GM21360 (cell line): Measurements from ENCODE around the gene TTC19.
A peak's percentile ranks its signal among the peaks of the same experiment; 100 is the strongest.
"Not testable (repeated sequence)": the region's sequence is repeated elsewhere in the genome, so short reads cannot be mapped to it uniquely, and the experiment has no call there.

Experiments used
- ATAC-seq: cut with Tn5 transposase; IDR thresholded peaks from one replicate; pipeline ENCODE4 v1.9.1; 2021; ENCODE audit warnings: mild to moderate bottlenecking, moderate library complexity; ENCODE audit not compliant: unreplicated experiment

TTC19 gene

DNA sequence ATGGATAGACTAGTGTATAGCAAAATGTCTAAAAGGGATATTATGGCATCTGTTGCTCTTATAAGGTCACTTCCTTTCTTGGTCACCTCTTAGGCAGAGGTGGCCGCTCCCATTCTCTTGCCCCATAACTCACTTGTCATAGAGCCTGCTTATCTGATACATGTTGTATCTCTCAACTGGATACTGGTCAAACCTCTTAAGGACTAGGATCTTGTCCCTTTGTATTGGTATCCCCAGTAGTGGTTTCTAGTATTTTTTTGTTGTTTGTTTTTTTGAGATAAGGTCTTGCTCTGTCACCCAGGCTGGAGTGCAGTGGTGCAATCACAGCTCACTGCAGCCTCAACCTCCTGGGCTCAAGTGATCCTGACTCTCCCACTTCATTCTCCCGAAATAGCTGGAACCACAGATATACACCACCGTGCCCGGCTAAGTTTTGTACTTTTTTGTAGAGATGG is 27.1 kb upstream of the TTC19 start:
- ATAC-seq, result no peak

DNA sequence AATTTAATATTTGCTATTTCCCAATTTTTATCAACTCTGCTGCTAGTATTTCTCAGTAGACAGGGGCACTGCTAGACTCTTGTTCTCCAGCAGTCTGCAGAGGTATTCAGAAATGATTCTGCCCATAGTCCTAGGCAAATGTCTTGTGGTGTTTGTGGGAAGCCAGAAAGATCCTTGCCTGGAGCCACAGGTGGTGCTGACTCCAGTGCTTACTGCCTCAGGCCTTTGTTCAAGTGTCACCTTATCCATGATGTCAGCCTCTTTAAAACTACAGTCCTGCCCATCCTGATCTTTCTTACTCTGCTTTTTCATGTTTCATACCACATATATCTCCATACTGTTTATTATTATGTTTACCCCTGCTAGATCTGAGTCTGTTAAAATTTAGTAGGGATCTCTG is 26.6 kb upstream of the TTC19 start:
- no peak for ATAC-seq

DNA sequence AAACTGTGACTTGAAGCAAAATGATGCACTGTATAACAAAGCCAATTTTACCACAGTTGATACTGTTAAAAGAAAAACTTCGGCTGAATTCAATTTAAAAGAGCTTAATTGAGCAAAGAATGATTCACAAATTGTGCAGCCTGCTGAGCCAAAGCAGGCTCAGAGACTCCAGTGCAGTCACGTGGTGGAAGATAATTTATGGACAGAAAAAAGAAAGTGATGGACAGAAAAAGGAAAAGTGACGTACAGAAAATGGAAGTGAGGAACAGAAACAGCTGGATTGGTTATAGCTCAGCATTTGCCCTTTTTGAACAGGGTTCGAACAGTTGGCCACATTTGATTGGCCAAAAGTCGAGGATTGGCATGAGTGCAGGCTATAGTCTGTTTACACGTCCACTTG is 25.8 kb upstream of the TTC19 start:
- no peak for ATAC-seq

DNA sequence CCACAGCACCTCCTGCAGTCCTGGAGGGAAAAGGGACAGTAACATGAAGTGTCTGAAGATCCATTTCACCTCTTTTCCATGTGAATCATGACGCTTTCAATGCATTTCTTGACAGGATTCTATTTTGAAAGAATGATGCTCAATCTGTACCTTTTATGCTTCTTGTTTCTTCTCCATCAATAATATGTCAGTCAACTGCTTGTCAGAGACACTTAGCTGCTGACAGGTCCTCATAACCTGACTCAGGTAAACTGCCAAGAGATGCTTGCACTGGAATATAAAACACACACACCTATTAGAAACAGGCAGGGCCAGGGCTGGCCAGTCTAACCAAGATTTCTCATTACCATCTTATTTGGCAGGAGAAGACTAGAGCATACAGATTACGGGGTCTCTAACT is 21.7 kb upstream of the TTC19 start:
- no peak for ATAC-seq

DNA sequence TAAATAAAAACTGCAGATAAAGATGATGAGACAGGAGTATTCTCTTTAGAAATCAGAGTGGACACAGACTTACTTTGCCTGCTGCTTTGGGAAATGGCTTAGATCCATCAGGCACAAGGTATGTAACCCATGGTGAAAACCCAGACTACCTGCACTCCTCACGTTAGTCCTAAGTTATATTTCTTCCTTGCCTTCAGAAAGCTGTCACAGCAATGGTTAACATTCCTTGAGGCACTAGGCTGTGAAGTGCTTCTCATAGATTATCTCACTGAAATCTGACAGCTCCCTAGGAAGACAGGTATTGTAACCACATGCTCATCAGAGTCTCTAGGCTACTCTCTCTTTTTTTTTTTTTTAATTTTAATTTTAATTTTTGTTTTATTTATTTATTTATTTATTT is 21.0 kb upstream of the TTC19 start:
- ATAC-seq, result no peak

DNA sequence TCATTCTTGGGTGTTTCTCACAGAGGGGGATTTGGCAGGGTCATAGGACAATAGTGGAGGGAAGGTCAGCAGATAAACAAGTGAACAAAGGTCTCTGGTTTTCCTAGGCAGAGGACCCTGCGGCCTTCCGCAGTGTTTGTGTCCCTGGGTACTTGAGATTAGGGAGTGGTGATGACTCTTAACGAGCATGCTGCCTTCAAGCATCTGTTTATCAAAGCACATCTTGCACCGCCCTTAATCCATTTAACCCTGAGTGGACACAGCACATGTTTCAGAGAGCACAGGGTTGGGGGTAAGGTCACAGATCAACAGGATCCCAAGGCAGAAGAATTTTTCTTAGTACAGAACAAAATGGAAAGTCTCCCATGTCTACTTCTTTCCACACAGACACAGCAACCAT is 20.6 kb upstream of the TTC19 start:
- not testable (repeated sequence) for ATAC-seq

DNA sequence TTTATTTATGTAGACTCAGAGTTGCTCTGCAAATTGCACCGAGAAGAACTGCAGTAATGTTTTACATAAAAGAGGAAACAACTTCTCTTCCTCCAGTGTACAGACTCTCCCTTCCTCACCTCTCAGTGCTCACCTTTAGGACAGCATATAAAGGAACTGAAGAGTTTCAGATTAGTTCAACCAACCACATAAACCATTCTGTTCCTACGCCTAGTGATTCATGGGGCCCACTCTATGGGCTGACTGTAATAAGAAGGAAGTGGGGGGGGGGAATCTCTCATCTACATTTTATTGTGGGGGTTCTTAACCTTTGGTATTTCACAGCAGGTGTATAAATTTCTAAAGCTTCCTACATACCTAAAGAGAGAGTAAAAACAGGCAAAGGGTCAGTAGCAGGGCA is 18.4 kb upstream of the TTC19 start:
- ATAC-seq, result peak; percentile 90

DNA sequence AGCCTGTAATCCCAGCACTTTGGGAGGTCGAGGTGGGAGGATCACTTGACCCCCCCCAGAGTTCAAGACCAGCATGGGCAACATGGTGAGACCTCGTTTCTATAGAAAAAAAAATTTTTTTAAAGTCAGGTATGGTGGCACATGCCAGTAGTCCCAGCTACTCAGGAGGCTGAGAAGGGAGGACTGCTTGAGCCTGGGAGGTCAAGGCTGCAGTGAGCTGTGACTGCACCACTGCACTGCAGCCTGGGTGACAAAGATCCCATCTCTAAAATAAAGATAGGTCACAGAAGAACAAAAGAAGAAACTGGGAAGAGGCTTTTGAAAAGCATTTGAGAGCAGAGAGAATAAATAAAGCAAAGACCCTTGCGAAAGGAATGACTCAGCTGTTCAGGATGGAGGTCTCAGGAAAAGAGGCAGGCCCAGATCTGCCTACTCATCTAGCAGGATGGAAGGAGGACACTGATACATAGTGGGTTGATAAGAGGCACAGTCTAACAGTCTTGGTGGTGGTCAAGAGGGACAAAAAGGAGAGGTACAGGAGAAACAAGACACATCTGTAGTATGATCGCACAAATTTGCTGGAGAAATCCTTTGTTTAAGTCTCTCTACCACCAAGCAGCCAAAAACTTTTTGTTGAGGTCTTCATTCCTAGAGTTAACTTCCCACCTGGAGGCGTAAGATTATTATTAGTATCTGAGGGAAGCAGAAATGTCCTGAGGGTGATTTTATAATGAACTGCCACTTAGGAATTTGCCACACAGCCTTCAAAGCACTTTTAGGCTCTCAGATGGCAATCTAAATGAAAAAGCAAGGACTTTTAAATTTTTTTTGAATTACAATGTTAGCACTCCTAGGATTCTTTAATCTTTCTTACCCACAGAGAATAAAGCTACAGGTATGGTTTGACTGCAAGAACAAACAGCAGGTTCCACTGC is 17.7 kb upstream of the TTC19 start:
- ATAC-seq, result no peak

DNA sequence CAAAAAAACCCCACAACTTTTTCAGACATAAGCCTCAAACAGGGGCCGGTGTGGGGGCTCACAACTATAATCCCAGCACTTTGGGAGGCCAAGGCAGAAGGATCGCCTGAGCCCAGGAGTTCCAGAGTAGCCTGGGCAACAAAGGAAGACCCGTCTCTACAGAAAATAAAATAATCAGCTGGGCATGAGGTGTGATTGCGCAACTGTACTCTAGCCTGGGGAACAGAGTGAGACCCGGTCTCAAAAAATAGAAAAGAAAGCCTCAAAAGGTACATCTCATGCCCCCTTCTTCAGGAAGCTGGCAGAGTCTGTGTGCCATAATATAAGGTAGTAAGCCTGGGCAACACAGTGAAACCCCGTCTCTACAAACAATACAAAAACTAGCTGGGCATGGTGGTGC is 3.3 kb upstream of the TTC19 start:
- ATAC-seq, result no peak

DNA sequence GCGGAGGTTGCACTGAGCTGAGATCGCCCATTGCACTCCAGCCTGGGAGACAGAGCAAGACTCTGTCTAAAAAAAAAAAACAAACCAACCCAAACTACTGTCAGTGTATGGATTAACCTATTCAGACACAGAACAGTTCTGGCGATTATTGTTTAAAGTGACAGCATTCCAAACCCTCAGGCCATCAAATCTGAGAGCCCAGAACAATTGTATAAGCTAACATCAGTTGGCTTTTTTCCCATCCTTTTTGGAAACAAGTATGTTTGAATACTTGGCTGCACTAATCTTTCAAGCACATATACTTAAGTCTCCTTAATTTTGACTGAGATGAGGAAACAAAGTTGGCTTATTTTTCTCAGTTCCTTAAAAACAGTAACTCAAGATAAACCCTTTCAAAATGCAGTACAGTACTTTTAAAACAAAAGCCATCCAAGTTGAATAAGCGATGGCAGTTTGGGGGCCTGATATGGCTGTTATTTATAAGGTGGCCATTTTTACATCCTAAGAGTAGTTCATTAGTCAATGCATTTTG is 1.5 kb upstream of the TTC19 start:
- ATAC-seq, result no peak

DNA sequence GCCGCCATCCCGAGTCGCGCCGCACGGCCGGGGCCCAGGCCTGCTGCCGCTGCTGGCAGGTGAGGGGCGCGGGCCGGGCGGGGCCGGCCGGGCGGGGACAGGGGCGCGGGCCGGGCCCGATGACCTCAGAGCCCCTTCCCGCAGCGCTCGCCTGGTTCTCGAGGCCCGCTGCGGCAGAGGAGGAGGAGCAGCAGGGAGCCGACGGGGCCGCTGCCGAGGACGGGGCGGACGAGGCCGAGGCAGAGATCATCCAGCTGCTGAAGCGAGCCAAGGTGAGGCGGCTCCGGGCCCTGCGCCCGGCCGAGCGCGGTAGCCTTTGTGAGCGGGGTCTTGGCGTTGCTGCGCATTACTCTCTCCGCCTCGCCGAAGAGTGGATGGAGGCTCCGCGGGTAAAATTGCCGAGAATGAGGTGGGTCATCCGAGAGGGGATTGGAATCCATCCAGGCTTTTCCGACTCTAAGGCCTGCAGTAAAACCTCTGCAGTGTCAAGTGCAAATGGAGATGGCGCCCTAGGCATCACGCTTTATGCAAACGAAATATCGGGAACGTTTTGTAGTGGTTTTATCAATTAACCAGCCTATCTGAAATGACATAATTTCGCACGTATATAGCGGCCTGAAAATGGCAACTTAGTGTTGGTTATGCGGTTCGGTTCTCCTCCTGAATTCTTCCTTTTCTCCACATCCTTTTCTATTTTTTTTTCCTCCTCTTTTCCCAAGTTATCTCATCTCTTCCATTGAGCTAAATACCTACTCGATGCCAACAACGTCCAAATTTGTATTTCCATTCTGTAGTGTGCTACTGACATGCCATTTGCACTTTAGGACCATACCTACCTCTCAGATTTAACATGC is 577 bp downstream of the TTC19 start:
- peak; percentile 19 for ATAC-seq

DNA sequence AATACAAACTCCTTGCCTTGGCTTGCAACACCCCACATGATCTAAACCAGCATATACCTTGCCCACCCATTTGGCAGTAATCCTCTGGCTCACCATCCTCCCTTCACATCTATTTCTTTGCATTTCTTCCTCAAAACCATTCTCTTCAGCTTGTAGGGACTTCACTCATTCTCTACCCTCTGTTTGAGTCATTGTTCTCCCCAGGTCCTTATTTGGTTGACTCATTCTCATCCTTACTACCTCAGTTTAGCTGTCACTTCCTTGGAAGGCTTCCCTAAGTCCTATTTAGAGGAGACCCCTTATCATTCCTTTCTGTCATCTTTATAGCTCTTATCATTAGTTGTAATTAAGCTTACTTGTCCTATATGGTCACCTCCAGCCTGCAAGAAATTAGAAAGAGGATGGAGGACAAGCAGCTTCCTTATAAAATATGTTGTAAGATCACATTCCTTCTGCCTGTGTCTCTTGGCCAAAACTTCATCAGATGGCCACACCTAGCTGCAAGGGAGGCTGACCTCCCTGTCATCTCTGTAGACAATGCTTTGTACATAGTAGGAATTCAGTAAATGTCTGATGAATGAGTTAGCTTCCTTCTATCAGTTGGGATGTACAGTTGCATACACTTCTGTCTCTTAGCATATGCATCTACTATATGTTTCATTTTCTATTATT is 1.7 kb downstream of the TTC19 start:
- no peak for ATAC-seq

DNA sequence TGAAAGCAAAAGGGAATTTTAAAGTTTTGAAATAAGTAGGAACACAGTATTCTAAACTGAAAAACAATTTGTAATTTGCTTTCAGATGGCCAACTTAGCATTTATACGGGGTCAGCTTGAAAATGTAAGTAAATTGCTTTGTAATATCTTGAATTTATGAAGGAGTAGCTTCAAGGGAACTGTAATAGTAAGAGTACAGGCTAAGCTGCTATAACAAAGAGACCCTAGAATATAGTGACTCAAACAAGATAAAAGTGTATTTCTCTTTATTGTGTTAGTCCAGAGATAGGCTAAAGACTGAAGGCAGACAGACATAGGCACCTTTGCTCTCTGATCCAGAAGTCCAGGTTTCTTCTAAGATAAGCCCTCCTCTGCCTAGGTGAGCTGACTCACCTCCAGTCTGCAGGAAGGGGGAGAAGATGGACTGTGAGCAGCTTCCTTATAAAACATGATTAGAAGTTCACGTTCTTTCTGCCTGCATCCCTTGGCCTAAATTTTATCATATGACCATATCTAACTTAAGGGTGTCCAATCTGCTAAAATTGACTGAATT is 3.2 kb downstream of the TTC19 start:
- no peak for ATAC-seq

DNA sequence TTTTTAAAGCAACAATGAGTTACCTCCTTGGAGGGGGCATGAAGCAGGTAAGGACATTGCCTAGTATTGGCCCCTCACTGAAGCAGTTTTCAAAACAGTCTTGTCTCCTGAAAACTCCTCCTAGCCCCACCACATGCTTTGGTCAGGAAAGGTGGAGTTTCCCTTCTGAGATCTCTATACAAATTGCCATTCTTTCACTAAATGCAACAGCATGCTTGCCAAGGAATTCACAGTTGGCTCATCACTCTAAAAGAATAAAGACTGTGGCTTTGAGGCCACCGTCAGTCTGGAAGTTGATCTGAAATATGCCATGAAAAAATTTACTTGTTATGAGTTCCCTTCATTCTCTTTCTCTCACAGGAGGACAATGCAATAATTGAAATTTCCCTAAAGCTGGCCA is 4.2 kb downstream of the TTC19 start:
- no peak for ATAC-seq

DNA sequence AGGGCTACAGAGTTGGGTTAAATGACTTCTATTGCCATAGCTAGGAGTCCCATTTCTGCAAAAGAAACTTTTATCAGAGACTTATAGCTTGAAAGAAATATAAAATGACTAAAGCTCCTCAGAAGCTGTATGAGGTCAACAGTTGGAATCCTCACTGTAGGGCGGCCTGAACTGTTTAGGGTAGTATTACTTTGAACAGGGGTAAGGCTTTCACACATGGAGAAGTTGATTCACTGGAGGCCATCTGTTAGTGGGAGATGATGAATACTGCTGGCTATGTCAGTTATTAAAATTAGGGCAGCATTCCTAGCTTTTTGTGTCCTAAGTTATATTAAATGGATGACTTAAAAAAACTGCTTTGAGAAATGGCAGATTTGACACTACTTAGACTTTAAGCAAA is 6.0 kb downstream of the TTC19 start:
- no peak for ATAC-seq

DNA sequence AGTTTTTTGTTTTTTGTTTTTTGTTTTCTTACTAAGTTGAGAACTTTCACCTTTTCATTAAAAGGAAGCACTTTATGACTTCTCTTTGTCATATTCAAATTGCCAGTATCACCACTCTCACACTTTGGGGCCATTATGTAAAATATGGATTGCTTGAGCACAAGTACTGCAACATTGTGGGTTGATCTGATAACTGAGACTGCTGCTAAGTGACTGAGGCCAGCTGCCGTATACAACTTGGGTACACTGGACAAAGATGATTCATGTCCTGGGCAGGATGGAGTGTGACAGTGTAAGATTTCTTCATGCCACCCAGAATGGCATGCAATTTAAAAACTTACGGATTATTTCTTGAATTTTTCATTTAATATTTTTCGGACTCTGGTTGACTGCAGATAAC is 7.8 kb downstream of the TTC19 start:
- ATAC-seq, result no peak

DNA sequence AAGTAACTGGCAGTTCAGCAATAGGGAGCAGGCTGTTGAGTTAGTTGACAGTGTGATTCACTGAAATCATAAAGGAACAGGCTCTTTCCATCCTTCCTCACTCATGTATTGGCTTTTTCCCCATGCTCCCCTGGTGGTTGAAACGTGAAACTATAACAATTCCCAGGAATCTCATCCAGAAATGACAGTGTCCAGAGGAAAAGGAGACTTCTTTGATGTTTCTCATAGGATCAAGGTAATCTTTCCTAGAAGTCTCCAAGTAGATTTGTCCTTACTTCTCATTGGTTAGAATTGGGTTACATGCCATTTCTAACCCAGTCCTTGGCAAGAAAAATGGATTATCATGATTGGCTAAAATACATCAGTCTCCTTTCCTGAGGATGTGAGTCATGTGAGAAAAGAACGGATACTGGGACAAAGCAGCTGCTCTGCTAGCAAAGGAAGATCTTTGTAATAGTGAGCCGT is 14.4 kb downstream of the TTC19 start:
- ATAC-seq, result no peak

DNA sequence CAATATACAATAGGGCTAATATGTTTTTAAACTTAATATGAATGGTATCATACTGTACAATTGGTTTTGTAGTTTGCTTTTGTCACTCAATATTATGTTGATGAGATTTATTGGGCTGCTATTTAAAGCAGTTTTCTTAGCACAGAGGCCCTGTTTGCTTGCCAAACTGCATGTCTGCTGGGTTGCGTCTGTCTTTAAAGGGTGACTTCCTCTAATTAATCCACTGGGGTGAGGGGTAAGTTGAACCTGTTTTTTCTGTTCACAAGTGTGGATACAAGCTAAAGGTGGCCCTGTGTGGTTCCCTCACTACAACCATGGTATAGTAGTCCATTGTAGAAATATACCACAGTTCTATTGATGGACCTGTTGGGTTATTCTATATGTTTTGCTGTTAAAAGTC is 19.7 kb downstream of the TTC19 start:
- no peak for ATAC-seq

DNA sequence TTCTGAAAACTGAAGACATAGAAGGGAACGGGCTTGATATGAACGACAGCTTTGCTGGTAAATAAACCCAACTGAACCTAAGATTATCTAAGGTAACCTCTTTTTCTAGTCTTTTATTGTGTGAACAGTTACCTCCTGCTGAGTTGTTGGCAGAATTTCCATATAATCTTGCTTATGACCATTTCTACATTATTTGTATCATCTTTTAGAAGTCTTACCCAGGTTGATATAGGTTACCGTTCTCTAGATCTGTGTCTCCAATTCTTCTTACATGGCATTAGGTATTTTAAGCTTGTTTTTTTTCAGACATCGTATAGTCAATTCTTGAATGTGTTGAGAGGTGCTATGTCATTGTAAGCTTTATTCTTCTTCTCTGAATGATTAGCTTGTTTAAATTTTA is 24.3 kb downstream of the TTC19 start:
- ATAC-seq, result no peak

DNA sequence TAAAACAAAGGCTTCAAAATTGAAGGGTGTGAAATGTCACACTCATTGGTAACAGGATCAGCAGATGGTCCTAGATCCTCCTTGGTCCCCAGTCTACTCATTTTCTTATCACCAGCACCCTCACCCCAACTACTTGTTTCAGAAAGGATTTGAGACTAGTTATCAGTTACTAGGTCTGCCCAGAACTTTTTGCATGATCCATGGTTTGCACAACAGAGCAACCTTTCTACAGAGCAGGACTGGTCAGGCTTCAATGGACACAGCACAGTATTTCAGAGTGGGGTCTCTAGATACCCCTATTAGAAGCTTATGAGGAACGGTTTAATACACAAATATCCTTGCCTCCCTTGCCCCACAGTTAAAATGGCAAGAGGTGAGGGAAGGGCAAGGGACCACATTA is 25.6 kb downstream of the TTC19 start:
- ATAC-seq, result no peak

DNA sequence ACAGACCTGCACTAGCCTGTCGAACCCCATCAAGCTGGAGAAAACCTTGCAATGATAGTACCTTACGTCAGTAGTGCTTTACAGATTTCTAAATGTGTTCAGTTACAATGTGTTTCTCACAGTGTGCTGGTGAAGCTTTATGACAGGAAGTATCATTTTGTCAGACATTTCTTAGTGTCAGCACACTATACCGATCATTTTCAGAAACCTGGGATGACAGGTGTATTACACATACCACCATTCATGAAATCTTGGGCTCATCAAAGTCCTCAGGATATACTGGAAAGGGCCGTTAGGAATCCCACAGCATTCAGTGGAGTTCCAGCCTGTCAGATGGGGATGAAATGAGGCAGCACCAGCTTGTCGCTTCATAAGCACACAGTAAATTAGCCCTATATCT is 27.3 kb downstream of the TTC19 start:
- no peak for ATAC-seq
